GM21447 (cell line): Measurements from ENCODE around the gene TMEM256.

Experiments
- ATAC-seq: cut with Tn5 transposase; IDR thresholded peaks from one replicate; pipeline ENCODE4 v1.9.1; 2021; ENCODE audit not compliant: unreplicated experiment

The TMEM256 gene

DNA sequence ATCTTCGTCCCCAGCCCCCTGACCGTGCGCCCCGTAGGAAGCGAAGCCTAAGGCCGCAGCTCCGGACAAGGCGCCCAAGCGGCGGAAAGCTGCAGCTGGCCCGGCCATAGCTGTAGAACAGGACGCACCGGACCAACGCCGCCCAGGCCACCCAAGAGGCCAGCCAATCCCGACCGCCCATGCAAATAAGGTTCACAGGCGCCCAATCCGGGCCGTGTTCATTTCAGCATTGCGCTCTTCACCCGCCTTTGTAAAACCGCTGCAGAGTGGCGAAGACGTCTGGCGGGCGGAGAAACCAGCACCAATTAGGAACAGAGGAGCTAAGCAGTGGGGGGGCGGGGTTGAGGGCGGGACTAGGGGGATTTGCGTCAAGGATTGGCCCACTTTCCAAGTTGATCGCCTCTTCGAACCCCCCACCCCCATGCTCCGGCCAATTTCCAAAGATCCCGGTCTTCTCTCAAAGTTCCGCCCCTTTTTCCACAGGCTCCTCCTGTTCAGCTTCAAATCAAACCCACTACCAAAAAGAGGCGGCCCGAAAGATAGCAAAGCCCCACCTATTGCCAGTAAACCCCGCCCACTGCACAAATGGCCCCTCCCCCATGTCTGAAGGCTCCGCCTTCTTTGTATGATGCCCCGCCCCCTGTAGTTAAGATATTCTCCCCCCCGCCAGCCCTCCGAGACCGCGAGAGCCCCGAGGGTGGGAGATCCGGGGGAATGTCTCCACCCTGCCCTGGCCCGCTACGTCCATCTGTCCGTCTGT, at the start of gene TMEM256:
Gene TMEM256, minus strand, starts transcription at position 121 of the 760 bp plus-strand sequence. Its CDS starts 13 bp downstream, at position 108.
- peak; percentile 94 for ATAC-seq

DNA sequence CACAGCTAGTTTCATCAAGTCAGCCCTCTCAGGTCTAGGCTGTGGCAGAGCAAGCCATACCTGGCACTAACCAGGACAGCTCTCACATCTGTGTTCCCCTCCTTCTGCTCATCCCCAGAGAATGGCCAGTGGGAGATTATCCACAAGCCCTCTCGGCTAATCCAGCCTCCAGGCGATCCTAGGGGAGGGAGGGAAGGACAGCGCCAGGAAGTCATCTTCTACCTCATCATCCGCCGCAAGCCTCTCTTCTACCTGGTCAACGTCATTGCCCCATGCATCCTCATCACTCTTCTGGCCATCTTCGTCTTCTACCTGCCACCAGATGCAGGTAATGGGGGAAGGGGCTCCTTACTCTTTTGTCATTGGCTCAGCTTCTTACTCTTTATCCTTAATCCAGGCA, 44.6 kb upstream of the TMEM256 start:
- no peak for ATAC-seq

- peak; percentile 21 for ATAC-seq
These were observed 41.7 kb upstream of the TMEM256 start for GRCh38 chr17:7445619-7445968.

DNA sequence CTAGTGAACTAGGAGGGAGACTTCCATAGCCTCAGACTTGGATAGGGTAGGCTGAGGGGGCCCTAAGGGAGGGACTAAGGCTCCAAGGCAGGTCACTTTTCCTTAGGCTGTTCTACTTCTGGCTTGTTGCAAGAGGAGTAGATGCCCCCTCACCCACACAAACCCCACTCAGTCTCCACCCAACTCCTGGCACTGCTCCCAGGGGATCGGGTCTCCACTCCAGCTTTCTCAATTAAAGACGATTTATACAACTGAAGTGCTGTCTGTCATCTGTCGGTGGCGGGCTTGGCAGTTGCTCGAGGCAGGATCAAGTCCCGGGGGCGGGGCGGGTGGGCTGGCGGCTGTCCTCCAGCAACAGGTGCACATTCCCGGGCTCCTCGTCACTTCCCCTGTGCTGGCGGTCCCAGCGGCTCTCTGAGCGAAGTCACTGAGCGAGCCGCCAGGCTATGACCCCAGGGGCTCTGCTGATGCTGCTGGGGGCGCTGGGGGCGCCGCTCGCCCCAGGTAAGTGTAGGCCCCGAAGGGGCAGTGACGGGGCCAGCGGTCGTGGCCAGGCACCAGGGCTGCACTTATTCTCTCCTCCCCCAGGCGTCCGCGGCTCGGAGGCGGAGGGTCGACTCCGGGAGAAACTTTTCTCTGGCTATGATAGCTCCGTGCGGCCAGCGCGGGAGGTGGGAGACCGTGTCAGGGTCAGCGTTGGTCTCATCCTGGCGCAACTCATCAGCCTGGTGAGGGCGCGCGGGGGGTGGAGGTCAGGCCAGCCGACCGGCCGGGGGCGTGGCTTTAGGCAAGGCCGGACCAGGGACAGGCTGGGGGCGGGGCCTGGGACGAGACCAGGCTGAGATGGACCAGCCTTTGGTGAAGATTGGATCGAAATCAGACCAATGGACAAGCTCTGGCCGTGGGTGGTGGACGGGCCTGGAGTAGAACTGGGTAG, 41.1 kb upstream of the TMEM256 start, which contains the start of gene CHRNB1:
Gene CHRNB1, plus strand, starts transcription at position 380 of the 937 bp plus-strand sequence. Its CDS starts 67 bp downstream, at position 447.
- ATAC-seq, result peak; percentile 43

DNA sequence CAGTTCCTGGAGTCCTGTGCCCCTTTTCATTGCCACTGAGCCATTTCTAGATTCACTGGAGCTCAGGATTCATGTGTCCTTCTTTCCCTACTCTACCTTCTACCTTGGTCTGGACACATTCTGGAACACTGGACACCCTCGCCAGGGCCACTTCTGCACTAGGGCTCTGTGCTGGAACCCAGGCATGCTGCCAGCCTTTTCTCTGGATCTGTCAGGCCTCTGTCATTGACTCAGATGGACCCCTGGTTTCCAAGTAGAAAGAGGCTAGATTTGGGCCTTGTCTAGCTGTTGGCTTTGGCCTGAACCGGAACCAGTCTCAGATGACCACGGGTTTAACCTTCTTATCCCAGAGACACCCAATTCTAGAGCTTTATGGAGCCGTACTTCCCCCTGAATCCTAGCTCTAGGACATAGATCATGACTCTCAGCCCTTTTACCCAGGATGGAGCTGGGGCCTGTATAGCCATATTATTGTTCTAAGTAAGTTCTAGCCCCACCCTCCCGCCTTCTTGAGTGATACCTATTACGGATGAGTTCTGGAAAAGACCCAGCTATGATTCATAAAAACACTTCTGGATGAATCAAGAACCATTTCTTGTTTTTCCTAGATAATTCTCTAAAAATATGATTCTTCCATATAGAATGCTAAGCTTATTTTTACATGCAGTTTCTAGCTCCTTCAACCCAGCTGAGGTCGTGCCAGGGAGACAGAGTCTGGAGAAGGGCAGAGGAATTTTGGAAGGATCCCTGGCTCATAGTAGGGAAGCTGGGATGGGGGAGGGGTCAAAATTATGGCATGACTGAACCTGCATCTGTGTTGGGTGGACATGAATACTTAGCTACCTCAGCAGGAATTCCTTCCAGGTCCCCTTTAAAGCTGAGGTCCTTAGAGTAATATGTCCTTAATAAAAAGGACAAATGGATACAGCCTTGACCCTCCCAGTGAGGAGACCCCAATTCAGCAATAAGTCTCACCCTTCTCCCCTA, 39.9 kb upstream of the TMEM256 start:
- no peak for ATAC-seq

DNA sequence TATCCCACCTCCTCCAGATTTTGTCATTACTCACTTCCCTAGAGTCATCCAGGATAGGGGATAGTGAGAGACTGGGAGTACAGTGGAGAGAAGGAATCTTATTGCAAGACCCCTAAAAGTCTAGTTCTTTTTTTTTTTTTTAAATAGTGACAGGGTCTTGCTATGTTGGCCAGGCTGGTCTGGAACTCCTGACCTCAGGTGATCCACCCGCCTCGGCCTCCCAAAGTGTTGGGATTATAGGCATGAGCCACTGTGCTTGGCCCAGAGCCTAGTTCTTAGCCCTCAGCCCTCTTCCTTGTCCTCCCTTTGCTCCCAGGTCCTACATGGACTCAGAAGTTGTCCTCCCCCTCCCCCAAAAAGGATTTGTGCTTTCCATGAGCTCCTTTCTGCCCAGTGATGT, 38.2 kb upstream of the TMEM256 start:
- no peak for ATAC-seq

GRCh38 chr17:7441266-7441665, 37.4 kb upstream of the TMEM256 start:
- no peak for ATAC-seq

- no peak for ATAC-seq
These were observed 36.9 kb upstream of the TMEM256 start for GRCh38 chr17:7440834-7441195.

- no peak for ATAC-seq
These were observed 36.4 kb upstream of the TMEM256 start for GRCh38 chr17:7440113-7440833.

- no peak for ATAC-seq
These were observed 35.7 kb upstream of the TMEM256 start, which contains the start of gene FGF11 for GRCh38 chr17:7439462-7440112. Gene FGF11 (plus strand): TSS chr17:7439512. CDS start chr17:7439621, 109 bp downstream.

GRCh38 chr17:7438656-7439460, 35.0 kb upstream of the TMEM256 start:
- ATAC-seq, result no peak

DNA sequence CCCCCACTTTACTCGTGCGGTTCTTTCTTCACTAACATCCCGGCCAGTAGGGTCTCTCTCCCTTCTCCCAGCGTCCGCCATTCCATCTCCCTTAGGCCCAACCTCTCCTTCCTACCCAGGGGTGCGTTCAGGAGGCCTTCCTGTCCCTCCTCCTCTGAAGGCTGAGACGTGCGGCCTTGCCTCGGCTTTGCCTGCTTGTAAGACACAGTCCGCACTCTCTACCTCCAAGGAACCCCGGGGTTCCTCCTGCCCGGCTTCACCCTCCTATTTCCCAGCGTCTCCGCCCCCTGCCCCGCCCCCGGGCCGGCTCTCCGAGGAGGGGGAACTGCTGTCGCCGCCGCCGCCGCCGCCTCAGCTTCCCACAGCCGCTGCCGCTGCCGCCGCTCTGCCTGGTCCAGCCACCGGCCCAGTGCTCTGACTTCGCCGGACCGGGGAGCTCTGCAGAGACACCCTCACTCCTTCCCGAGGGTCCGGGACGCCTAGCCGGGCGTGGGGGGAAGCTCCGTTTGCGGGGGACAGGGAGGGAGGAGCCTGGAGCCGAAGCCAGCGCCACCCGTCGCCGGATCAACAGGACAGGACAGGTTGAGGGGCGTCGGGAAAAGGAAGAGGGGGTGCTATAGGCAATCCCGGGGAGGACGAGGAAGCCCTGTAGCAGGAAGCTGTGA, 34.2 kb upstream of the TMEM256 start:
- ATAC-seq, result no peak

DNA sequence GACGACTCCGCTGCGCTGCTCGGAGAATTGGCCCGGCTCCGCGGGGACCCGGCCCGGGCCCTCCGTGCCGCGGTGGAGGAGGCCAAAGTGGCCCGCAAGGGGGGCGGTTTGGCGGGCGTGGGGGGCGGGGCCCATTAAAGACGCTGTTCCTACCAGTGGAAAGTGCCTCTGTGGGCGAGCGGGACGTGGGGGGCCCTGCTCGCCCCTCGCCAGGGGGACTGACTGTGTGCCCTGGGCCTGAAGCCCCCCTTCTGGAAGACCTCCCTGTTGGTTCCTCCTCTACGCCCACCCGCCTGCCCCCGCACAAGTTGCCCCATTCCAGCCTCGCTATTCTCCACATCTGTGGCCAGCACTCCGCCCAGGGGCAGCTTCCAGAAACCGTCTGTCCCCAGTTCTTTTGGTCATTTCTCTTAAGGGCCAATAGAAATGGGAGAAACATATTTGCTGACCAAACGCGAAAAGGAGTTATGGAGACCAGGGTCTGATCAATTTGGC, 33.5 kb upstream of the TMEM256 start:
- no peak for ATAC-seq

GRCh38 chr17:7436556-7437368, 32.9 kb upstream of the TMEM256 start:
- ATAC-seq, result no peak

- peak; percentile 24 for ATAC-seq
These were observed 32.0 kb upstream of the TMEM256 start for GRCh38 chr17:7435676-7436555.

DNA sequence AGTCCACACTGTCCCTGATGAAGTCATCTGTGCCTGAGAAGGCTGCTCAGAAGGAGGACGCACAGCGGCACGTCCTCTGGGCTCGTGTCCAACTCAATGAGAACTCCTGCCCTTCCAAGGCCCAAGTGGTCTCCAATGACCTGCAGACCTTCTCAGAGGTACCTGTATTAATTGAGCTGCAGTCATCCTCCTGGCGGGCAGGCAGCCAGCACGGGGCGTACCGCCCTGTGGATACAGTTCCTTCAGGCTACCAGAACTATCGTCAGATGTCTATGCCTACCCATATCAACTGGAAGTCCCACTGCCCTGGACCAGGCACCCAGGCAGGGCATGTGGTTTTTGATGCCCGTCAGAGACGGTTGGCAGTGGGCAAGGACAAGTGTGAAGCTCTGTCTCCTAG, 28.4 kb upstream of the TMEM256 start:
- ATAC-seq, result no peak
